Mesothelial cell of epicardium (in vitro differentiated cells): ENCODE results near the gene GPT2. TPM values are rescaled to one million over a fixed set of nuclear protein-coding genes. Genes with fewer than 3 reads are reported as not detected.
"Not testable (repeated sequence)": the region's sequence is repeated elsewhere in the genome, so short reads cannot be mapped to it uniquely, and the experiment has no call there.

Source experiments
- DNase-seq, 2 experiments: peaks; one replicate each; pipeline ENCODE4 v3.0.0; 2021; ENCODE audit warnings: low spot score in 2 of 2; ENCODE audit not compliant: unreplicated experiment in 2 of 2
- H3K27ac Mint-ChIP-seq: 2 replicates; pipeline ENCODE4 v1.8.0; 2021; ENCODE audit warnings: mixed read lengths
- H3K27me3 Mint-ChIP-seq: 2 replicates; pipeline ENCODE4 v1.8.0; 2021; ENCODE audit warnings: low read depth, mixed read lengths
- H3K36me3 Mint-ChIP-seq: 2 replicates; pipeline ENCODE4 v1.8.0; 2021; ENCODE audit warnings: mixed read lengths
- H3K4me1 Mint-ChIP-seq: 2 replicates; pipeline ENCODE4 v1.8.0; 2021; ENCODE audit warnings: mixed read lengths
- H3K4me3 Mint-ChIP-seq: 2 replicates; pipeline ENCODE4 v1.8.0; 2021; ENCODE audit warnings: mild to moderate bottlenecking, moderate library complexity, mixed read lengths
- H3K9me3 Mint-ChIP-seq: 2 replicates; pipeline ENCODE4 v1.8.0; 2021; ENCODE audit warnings: mixed read lengths
- CTCF ChIP-seq: fragments of 200-600 bp; sonication (generic); IDR thresholded peaks from one replicate; pipeline ENCODE4 v1.5.0; 2021; ENCODE audit warnings: antibody characterized with exemption; ENCODE audit not compliant: unreplicated experiment
- total RNA-seq: library from RNA; stranded (reverse); gene quantifications from 3 replicates; pipeline ENCODE4 v1.2.1, GENCODE V29; 2021

Gene GPT2
- total RNA-seq, 1 donor from 2014 or later, result 30.6 TPM

GRCh38 chr16:46930861-46931260, 46.7 kb downstream of the GPT2 start:
- H3K27ac Mint-ChIP-seq, result no peak overlapping the region
- peaks cover 17% of the 10 kb centered on the region for H3K36me3 Mint-ChIP-seq
- no peaks in the 10 kb centered on the region for H3K9me3 Mint-ChIP-seq
- peaks cover 3% of the 10 kb centered on the region for H3K4me1 Mint-ChIP-seq
- no peak for TF ChIP-seq CTCF
- no peak for DNase-seq
- no peaks in the 10 kb centered on the region for H3K27me3 Mint-ChIP-seq
- H3K4me3 Mint-ChIP-seq, result no peak overlapping the region

GRCh38 chr16:46932802-46933201, 48.6 kb downstream of the GPT2 start:
- Mint-ChIP-seq H3K36me3 (peaks cover 10% of the 10 kb centered on the region), H3K27ac (no peak overlapping the region), H3K4me3 (no peak overlapping the region), H3K27me3 (no peaks in the 10 kb centered on the region), H3K4me1 (peaks cover 3% of the 10 kb centered on the region), H3K9me3 (no peaks in the 10 kb centered on the region)
- no peak for TF ChIP-seq CTCF
- DNase-seq, result no peak

- no peak for DNase-seq
- H3K4me3 Mint-ChIP-seq, result no peak overlapping the region
- no peak overlapping the region for H3K27ac Mint-ChIP-seq
- no peaks in the 10 kb centered on the region for H3K4me1 Mint-ChIP-seq
- H3K36me3 Mint-ChIP-seq, result no peaks in the 10 kb centered on the region
- no peaks in the 10 kb centered on the region for H3K27me3 Mint-ChIP-seq
- no peaks in the 10 kb centered on the region for H3K9me3 Mint-ChIP-seq
- TF ChIP-seq CTCF, result no peak
Measured at GRCh38 chr16:46937536-46937935, 53.4 kb downstream of the GPT2 start.

GRCh38 chr16:46944713-46945112, 60.6 kb downstream of the GPT2 start:
- DNase-seq, H3K27ac Mint-ChIP-seq, H3K9me3 Mint-ChIP-seq, H3K4me3 Mint-ChIP-seq, H3K27me3 Mint-ChIP-seq, H3K36me3 Mint-ChIP-seq, H3K4me1 Mint-ChIP-seq: not testable (repeated sequence)

GRCh38 chr16:46947900-46948547, 63.9 kb downstream of the GPT2 start:
- Mint-ChIP-seq H3K36me3 (no peaks in the 10 kb centered on the region), H3K27me3 (no peaks in the 10 kb centered on the region), H3K27ac (no peak overlapping the region), H3K9me3 (no peaks in the 10 kb centered on the region), H3K4me1 (no peaks in the 10 kb centered on the region), H3K4me3 (no peak overlapping the region)
- DNase-seq, result no peak
- TF ChIP-seq CTCF, result peak; percentile 58

GRCh38 chr16:46948548-46949166, 64.5 kb downstream of the GPT2 start:
- Mint-ChIP-seq H3K9me3 (no peaks in the 10 kb centered on the region), H3K27ac (no peak overlapping the region), H3K4me3 (no peak overlapping the region), H3K27me3 (no peaks in the 10 kb centered on the region), H3K36me3 (no peaks in the 10 kb centered on the region), H3K4me1 (no peaks in the 10 kb centered on the region)
- no peak for TF ChIP-seq CTCF
- no peak for DNase-seq
